Activated CD4-positive, alpha-beta T cell treated with anti-CD3 and anti-CD28 coated beads, Interleukin-2, amount 10 ng/mL, durations not matched to agents 24 days and 14 days (primary cell): ENCODE results near the gene AGPAT3. TPM values are rescaled to one million over a fixed set of nuclear protein-coding genes. Genes with fewer than 3 reads are reported as not detected.
A peak's percentile ranks its signal among the peaks of the same experiment; 100 is the strongest.
"Not testable (repeated sequence)": the region's sequence is repeated elsewhere in the genome, so short reads cannot be mapped to it uniquely, and the experiment has no call there.

Source experiments
- DNase-seq: peaks from one replicate; pipeline ENCODE4 v3.0.0; 2022
- H3K27ac Mint-ChIP-seq: one replicate; pipeline ENCODE4 v1.8.0; 2022; ENCODE audit warnings: mild to moderate bottlenecking, mixed read lengths
- H3K27me3 Mint-ChIP-seq: one replicate; pipeline ENCODE4 v1.8.0; 2022; ENCODE audit warnings: mixed read lengths
- H3K36me3 Mint-ChIP-seq: one replicate; pipeline ENCODE4 v1.8.0; 2022; ENCODE audit warnings: low read depth, mild to moderate bottlenecking, mixed read lengths
- H3K4me1 Mint-ChIP-seq: one replicate; pipeline ENCODE4 v1.8.0; 2021; ENCODE audit warnings: mixed read lengths
- H3K4me3 Mint-ChIP-seq: one replicate; pipeline ENCODE4 v1.8.0; 2022; ENCODE audit warnings: mild to moderate bottlenecking, moderate library complexity, mixed read lengths
- H3K9me3 Mint-ChIP-seq: one replicate; pipeline ENCODE4 v1.8.0; 2021; ENCODE audit warnings: mixed read lengths
- intact Hi-C: fragments of 100-400 bp; cut with micrococcal nuclease; formaldehyde crosslinking; loops from one replicate; pipeline ENCODE4 v1.15.1; 2023
- total RNA-seq: library from RNA; stranded (reverse); gene quantifications from 2 replicates; pipeline ENCODE4 v1.2.3, GENCODE V29; 2022

Gene AGPAT3
- total RNA-seq, 1 donor from 2014 or later: 127 TPM

DNA sequence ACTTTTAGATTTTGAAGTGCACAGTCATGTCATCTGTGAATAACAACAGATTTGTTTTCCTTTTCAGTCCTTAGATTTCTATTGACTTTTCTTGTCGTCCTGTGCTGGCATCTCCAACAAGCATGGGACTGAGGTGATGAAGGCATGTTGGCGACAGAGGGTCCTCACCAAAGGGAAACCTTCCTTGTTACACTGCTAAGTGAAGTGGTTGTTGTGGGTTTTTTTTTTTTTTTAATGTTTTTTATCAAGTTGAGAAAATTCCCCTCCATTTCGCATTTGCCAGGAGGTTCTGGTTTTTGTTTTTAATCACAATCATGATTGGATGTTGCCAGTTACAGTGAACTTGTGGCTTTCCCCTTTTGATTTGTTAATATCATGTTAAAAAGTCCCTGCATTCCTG lies 24.0 kb downstream of the AGPAT3 start:
- peaks cover 42% of the 10 kb centered on the region for H3K36me3 Mint-ChIP-seq
- H3K9me3 Mint-ChIP-seq: no peaks in the 10 kb centered on the region
- DNase-seq: no peak
- H3K27me3 Mint-ChIP-seq: no peaks in the 10 kb centered on the region
- peaks cover 37% of the 10 kb centered on the region for H3K4me1 Mint-ChIP-seq
- intact Hi-C loops: no loop called here
- H3K27ac Mint-ChIP-seq: no peak overlapping the region
- H3K4me3 Mint-ChIP-seq: no peak overlapping the region

DNA sequence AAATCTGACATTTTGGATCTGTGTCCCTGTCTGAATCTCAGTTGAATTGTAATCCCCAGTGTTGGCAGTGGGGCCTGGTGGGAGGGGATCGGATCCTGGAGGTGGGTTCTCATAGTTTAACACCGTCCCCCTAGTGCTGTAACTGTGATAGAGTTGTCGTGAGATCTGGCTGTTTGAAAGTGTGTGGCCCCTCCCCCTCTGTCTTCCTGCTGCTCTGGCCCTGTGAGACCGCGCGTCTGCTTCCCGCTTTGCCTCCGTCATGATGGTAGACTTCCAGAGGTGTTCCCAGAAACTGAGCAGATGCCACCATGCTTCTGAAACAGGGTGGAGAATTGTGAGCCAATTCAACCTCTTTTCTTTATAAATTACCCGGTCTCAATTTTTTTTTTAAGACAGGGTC lies 25.0 kb downstream of the AGPAT3 start:
- no peak overlapping the region for H3K4me3 Mint-ChIP-seq
- H3K36me3 Mint-ChIP-seq: peaks cover 39% of the 10 kb centered on the region
- H3K9me3 Mint-ChIP-seq: no peaks in the 10 kb centered on the region
- DNase-seq: no peak
- H3K4me1 Mint-ChIP-seq: peaks cover 37% of the 10 kb centered on the region
- H3K27ac Mint-ChIP-seq: no peak overlapping the region
- intact Hi-C loops: no loop called here
- no peaks in the 10 kb centered on the region for H3K27me3 Mint-ChIP-seq

DNA sequence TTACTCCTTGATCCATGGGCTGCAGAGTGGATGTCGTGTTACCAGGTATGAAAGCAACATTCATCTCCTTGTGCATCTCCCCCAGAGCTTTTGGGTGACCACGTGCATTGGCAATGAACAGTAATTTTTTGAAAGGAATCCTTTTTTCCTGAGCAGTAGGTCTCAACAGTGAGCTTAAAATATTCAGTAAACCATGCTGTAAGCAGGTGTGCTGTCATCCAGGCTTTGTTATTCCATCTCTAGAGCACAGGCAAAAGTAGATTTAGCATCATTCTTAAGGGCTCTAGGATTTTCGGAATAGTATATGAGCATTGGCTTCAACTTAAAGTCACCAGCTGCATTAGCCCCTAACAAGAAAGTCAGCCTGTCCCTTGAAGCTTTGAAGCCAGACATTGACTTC lies 27.3 kb downstream of the AGPAT3 start:
- Mint-ChIP-seq H3K36me3 (peaks cover 34% of the 10 kb centered on the region), H3K9me3 (no peaks in the 10 kb centered on the region), H3K4me3 (no peak overlapping the region), H3K4me1 (peaks cover 31% of the 10 kb centered on the region), H3K27ac (no peak overlapping the region), H3K27me3 (no peaks in the 10 kb centered on the region)
- no peak for DNase-seq
- intact Hi-C loops: loop anchor here (2.0 kb wide), 1 partner anchor 26 kb away; no protein-coding TSS in a partner anchor

DNA sequence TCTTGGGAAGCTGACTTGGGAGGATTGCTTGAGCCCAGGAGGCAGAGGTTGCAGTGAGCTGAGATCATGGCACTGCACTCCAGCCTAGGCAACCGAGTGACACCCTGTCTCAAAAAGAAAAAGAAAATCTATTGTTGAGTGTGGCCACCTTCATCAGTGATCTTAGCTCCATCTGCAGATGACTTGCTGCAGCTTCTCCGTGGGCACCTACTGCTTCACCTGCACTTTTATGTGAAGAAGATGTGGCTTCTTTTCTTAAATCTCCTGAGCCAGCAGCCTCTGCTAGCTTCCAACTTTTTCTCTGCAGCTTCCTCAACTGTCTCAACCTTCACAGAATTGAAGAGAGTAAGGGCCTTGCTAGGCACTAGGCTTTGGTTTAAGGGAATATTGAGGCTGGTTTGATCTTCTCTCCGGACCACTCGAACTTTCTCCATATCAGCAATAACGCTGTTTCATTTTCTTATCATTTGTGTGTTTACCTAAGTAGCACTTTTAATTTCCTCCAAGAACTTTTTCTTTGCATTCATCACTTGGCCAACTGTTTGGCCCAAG lies 28.0 kb downstream of the AGPAT3 start:
- Mint-ChIP-seq H3K27me3 (no peaks in the 10 kb centered on the region), H3K4me3 (peak overlapping the region; percentile 56), H3K9me3 (no peaks in the 10 kb centered on the region), H3K36me3 (peaks cover 34% of the 10 kb centered on the region), H3K4me1 (peaks cover 31% of the 10 kb centered on the region), H3K27ac (peak overlapping the region; percentile 80)
- intact Hi-C loops: loop anchor here (1.0 to 2.0 kb wide), 4 partner anchors 9 to 51 kb away; no protein-coding TSS in a partner anchor
- peak; percentile 61 for DNase-seq

GRCh38 chr21:43893536-43894205 lies 28.6 kb downstream of the AGPAT3 start:
- H3K4me1 Mint-ChIP-seq: peaks cover 31% of the 10 kb centered on the region
- H3K36me3 Mint-ChIP-seq: peaks cover 38% of the 10 kb centered on the region
- DNase-seq: peak; percentile 72
- H3K27ac Mint-ChIP-seq: peak overlapping the region; percentile 80
- intact Hi-C loops: loop anchor here (1.0 to 2.0 kb wide), 4 partner anchors 9 to 51 kb away; no protein-coding TSS in a partner anchor
- H3K4me3 Mint-ChIP-seq: peak overlapping the region; percentile 56
- no peaks in the 10 kb centered on the region for H3K27me3 Mint-ChIP-seq
- no peaks in the 10 kb centered on the region for H3K9me3 Mint-ChIP-seq

DNA sequence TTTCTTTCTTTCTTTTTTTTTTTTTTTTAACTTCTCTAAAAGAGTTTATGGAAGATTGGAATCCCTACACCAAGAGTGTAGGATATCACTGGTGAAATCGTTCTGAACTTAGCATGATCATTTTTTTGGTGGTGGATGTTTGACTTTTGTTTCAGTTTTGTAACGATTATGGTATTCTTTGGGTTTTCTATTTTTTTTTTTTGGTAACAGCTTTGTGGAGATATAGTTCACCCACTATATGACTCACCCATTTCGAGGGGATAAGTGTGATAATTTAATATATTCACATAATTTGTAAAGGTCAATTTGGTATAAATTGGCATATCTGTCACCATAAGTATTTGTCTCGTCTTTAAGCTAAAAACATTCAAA lies 29.2 kb downstream of the AGPAT3 start:
- H3K27ac Mint-ChIP-seq: peak overlapping the region; percentile 80
- peaks cover 33% of the 10 kb centered on the region for H3K4me1 Mint-ChIP-seq
- no peak for DNase-seq
- peak overlapping the region; percentile 56 for H3K4me3 Mint-ChIP-seq
- intact Hi-C loops: no loop called here
- H3K36me3 Mint-ChIP-seq: peaks cover 41% of the 10 kb centered on the region
- H3K27me3 Mint-ChIP-seq: no peaks in the 10 kb centered on the region
- no peaks in the 10 kb centered on the region for H3K9me3 Mint-ChIP-seq

- DNase-seq: no peak
- intact Hi-C loops: no loop called here
- H3K27me3 Mint-ChIP-seq: no peaks in the 10 kb centered on the region
- H3K27ac Mint-ChIP-seq: no peak overlapping the region
- H3K4me1 Mint-ChIP-seq: peaks cover 26% of the 10 kb centered on the region
- no peaks in the 10 kb centered on the region for H3K9me3 Mint-ChIP-seq
- H3K4me3 Mint-ChIP-seq: no peak overlapping the region
- peaks cover 38% of the 10 kb centered on the region for H3K36me3 Mint-ChIP-seq
Measured at GRCh38 chr21:43895196-43895595, 30.2 kb downstream of the AGPAT3 start.

DNA sequence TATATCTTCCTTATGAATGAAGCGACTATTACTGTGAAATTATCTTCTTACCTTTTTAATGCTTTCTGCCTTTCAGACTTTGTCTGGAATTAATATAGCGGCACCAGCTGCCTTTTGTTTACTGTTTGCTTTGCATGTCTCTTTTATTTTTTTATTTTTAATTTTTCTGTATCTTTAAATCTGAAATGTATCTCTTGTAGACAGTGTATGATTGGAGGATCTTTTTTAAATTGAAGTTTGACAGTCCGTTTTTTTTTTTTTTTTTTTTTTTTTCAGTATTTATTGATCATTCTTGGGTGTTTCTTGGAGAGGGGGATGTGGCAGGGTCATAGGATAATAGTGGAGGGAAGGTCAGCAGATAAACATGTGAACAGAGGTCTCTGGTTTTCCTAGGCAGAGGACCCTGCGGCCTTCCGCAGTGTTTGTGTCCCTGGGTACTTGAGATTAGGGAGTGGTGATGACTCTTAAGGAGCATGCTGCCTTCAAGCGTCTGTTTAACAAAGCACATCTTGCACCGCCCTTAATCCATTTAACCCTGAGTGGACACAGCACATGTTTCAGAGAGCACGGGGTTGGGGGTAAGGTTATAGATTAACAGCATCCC lies 31.8 kb downstream of the AGPAT3 start:
- intact Hi-C loops, DNase-seq, H3K27ac Mint-ChIP-seq, H3K9me3 Mint-ChIP-seq, H3K4me3 Mint-ChIP-seq, H3K27me3 Mint-ChIP-seq: not testable (repeated sequence)
- Mint-ChIP-seq H3K36me3 (peaks cover 38% of the 10 kb centered on the region), H3K4me1 (peaks cover 28% of the 10 kb centered on the region)

- Mint-ChIP-seq H3K27me3 (no peaks in the 10 kb centered on the region), H3K36me3 (peaks cover 29% of the 10 kb centered on the region), H3K4me1 (peaks cover 9% of the 10 kb centered on the region), H3K27ac (no peak overlapping the region), H3K4me3 (no peak overlapping the region), H3K9me3 (no peaks in the 10 kb centered on the region)
- no peak for DNase-seq
- intact Hi-C loops: no loop called here
Measured at GRCh38 chr21:43899307-43900077, 34.5 kb downstream of the AGPAT3 start.

GRCh38 chr21:43900078-43900385 lies 35.0 kb downstream of the AGPAT3 start:
- Mint-ChIP-seq H3K4me1 (peaks cover 6% of the 10 kb centered on the region), H3K9me3 (no peaks in the 10 kb centered on the region), H3K4me3 (no peak overlapping the region), H3K27ac (no peak overlapping the region), H3K36me3 (peaks cover 32% of the 10 kb centered on the region), H3K27me3 (no peaks in the 10 kb centered on the region)
- DNase-seq: no peak
- intact Hi-C loops: no loop called here

GRCh38 chr21:43900690-43901089 lies 35.7 kb downstream of the AGPAT3 start:
- Mint-ChIP-seq H3K36me3 (peaks cover 33% of the 10 kb centered on the region), H3K9me3 (no peaks in the 10 kb centered on the region), H3K27ac (no peak overlapping the region), H3K4me3 (no peak overlapping the region), H3K4me1 (peaks cover 7% of the 10 kb centered on the region), H3K27me3 (no peaks in the 10 kb centered on the region)
- intact Hi-C loops: no loop called here
- DNase-seq: no peak

DNA sequence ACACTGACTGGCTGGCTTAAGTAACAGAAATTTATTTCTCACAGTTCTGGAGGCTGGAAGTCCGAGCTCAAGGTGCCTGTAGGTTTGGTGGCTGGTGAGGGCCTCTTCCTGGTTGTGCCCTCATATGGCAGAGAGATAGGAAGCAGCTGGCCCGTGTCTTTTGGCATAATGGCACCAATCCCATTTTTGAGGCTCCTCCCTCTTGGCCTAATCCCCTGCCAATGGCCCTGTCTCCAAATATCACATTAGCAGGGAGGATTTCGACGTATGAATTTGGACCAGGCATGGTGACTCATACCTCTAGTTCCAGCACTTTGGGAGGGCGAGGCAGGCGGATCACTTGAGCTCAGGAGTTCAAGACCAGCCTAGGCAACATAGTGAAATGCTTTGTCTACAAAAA lies 37.4 kb downstream of the AGPAT3 start:
- Mint-ChIP-seq H3K4me1 (peaks cover 8% of the 10 kb centered on the region), H3K27ac (peak overlapping the region; percentile 20), H3K4me3 (no peak overlapping the region), H3K9me3 (no peaks in the 10 kb centered on the region), H3K27me3 (no peaks in the 10 kb centered on the region), H3K36me3 (peaks cover 45% of the 10 kb centered on the region)
- no peak for DNase-seq
- intact Hi-C loops: no loop called here

DNA sequence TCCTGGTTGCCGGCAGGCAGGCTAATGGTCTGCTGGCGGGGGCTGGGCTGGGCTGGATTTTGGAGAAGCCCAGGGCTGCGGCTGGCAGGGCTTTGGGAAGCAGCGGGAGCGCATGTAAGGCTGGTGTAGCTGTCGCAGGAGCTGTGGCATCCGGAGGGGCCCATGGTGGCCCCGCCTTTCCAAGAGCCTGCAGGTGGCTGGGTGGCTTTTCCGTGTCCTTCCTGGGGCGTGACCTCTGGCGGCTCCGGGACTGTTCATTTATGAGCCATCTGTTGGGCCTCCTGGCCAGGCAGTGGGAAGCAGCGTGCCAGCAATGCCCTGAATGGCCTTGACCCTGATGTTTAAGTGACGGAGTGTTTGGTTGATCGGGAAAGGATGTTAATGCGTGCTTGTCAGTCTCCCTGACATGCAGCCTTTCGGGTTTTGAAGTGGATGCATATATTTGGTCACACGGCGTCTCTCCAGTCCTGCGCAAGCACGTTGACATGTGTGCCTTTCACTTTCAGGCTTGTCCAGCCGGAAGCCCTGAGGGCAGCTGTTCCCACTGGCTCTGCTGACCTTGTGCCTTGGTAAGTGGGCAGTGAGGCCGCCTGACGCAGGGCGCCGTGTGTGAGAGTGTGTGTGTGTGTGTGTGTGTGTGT lies 38.5 kb downstream of the AGPAT3 start:
- Mint-ChIP-seq H3K27ac (no peak overlapping the region), H3K36me3 (peaks cover 43% of the 10 kb centered on the region), H3K4me3 (no peak overlapping the region), H3K4me1 (peaks cover 8% of the 10 kb centered on the region), H3K9me3 (no peaks in the 10 kb centered on the region), H3K27me3 (no peaks in the 10 kb centered on the region)
- intact Hi-C loops: no loop called here
- DNase-seq: no peak
